NT2/D1 (cell line): ENCODE data around the gene BCL2L1.

Experiments
- YY1 ChIP-seq: IDR thresholded peaks from 2 replicates; pipeline ENCODE4 v1.6.1; 2011; ENCODE audit not compliant: insufficient read length, insufficient read depth
- ZNF274 ChIP-seq: IDR thresholded peaks from 2 replicates; pipeline ENCODE4 v1.6.1; 2011; ENCODE audit warnings: mild to moderate bottlenecking, low read depth, low read length

GRCh38 chr20:31740208-31740607, 17.5 kb upstream of the BCL2L1 start:
- TF ChIP-seq ZNF274 (no peak), YY1 (no peak)
